ENCODE measurements around the gene AOC1.
"Not testable (repeated sequence)": the region's sequence is repeated elsewhere in the genome, so short reads cannot be mapped to it uniquely, and the experiment has no call there.

AOC1 gene, protein sequence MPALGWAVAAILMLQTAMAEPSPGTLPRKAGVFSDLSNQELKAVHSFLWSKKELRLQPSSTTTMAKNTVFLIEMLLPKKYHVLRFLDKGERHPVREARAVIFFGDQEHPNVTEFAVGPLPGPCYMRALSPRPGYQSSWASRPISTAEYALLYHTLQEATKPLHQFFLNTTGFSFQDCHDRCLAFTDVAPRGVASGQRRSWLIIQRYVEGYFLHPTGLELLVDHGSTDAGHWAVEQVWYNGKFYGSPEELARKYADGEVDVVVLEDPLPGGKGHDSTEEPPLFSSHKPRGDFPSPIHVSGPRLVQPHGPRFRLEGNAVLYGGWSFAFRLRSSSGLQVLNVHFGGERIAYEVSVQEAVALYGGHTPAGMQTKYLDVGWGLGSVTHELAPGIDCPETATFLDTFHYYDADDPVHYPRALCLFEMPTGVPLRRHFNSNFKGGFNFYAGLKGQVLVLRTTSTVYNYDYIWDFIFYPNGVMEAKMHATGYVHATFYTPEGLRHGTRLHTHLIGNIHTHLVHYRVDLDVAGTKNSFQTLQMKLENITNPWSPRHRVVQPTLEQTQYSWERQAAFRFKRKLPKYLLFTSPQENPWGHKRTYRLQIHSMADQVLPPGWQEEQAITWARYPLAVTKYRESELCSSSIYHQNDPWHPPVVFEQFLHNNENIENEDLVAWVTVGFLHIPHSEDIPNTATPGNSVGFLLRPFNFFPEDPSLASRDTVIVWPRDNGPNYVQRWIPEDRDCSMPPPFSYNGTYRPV

DNA sequence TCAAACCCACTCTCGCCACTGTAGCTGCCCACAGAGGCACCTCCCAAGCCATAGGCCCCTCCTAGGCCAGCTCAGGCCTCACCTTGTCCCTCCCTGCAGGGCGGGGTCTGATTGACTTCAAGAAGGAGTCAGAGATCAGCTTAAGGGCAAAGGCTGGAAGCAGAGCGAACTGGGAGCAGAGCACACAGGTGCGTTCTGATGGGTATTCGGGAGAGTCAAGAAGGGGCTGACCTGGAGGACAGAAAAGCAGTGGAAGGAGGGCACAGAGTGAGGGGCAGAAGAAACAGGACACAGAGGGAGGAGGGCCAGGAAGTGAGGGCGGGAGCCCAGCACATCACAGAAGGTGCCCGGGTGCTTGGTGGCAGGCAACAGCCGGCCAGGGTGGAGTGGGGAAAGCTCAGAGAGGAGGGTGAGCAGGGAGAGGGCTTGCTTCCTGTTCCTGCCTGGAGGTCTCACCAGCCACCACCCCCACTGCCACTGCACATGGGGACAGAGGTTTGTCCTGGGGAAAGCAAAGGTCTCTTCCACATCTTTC, at the start of gene AOC1:
TSS of gene AOC1 (plus strand) at position 147 of the 535 bp plus-strand sequence. CDS start 3,954 bp downstream, outside the sequence.
- no peak for DNase-seq (ENCODE audit: low read depth)

DNA sequence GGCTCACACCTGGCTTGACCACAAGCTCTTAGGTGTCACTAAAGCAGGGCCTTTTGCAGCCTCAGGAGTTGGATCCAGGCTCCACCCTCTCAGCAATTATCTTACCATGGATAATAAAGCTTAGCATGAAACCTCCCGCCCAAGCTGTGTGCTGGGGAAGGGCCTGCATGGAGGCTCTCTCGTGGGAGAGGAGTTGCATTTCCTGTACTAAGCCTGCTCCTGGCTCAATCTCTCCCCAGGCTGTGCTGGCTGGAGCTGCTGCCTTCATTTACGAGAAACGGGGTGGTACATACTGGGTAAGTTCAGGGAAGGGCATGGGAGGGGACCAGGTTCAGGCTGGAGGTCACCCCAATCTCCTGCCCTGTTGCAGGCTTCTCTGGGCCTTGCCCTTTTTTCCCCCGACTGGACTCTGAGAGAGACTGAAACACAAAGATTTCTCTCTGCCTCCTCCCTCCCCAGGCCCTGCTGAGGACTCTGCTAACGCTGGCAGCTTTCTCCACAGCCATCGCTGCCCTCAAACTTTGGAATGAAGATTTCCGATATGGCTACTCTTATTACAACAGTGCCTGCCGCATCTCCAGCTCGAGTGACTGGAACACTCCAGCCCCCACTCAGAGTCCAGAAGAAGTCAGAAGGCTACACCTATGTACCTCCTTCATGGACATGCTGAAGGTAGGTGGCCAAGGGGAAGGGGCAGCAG, 49.0 kb upstream of the AOC1 start:
- no peak for DNase-seq (ENCODE audit: low read depth)

DNA sequence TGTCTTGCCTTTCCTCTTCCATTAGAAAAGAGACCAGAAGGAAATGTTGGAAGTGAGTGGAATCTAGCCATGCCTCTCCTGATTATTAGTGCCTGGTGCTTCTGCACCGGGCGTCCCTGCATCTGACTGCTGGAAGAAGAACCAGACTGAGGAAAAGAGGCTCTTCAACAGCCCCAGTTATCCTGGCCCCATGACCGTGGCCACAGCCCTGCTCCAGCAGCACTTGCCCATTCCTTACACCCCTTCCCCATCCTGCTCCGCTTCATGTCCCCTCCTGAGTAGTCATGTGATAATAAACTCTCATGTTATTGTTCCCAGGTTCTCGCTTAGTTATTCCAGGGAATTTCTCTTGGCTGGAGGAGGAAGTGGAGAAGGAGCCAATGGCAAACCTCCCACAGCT, 47.5 kb upstream of the AOC1 start:
- no peak for DNase-seq (ENCODE audit: low read depth)

DNA sequence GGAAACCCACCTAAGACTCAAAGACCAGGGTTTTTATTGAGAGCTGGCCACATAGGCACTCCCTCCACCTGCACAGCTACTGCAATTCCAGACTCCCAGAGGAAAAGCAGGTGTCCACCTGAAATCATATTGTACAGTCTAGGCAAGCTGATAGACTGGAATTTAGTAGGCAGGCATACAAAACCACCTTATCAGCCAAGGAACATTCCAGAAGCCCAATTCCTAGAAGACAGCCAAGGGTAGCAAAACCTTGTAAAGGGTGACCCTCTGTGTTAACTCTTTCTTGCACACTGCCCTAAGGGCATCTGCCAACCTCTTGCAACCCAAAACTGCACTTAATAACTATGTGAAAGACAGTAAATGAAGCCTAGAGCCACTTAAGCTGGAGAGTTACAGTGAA, 46.5 kb upstream of the AOC1 start:
- no peak for DNase-seq (ENCODE audit: low read depth)

DNA sequence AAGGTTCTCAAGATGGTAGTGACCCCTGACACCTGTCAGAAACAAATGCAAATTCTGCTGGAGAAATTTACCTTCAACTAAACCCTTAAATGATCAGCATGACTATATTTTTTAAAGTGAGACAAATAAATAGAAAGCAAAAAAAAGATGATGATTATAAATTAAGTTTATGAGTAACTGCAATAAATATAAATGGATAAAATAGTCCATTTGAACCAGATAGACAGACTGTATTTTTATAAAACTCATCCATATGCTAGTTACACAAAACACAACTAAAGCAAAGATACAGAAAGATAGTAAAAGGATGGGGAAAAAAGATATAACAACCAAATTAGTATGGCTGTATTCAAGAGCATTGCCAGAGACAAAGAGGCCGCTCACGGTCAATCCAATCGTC, 45.9 kb upstream of the AOC1 start:
- no peak for DNase-seq (ENCODE audit: low read depth)

DNA sequence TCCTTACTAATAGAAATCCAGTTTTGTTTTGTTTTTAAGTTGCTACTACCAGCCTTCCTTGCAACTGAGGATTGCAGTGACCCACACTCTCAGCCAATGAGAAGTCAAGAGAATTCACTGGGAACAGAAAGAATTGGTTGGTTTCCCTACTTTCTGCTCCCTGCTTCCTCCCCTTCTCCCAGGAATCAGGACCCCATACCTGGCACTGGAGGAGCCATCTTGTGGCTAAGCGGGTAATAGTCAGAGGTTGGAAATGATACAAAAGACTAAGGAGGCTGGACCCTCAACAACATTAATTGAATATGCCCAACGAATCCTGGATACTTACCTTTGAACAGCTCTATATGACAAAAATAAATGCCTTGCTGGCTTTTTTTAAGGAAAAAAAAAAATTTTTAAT, 45.5 kb upstream of the AOC1 start:
- DNase-seq (ENCODE audit: low read depth), result no peak

DNA sequence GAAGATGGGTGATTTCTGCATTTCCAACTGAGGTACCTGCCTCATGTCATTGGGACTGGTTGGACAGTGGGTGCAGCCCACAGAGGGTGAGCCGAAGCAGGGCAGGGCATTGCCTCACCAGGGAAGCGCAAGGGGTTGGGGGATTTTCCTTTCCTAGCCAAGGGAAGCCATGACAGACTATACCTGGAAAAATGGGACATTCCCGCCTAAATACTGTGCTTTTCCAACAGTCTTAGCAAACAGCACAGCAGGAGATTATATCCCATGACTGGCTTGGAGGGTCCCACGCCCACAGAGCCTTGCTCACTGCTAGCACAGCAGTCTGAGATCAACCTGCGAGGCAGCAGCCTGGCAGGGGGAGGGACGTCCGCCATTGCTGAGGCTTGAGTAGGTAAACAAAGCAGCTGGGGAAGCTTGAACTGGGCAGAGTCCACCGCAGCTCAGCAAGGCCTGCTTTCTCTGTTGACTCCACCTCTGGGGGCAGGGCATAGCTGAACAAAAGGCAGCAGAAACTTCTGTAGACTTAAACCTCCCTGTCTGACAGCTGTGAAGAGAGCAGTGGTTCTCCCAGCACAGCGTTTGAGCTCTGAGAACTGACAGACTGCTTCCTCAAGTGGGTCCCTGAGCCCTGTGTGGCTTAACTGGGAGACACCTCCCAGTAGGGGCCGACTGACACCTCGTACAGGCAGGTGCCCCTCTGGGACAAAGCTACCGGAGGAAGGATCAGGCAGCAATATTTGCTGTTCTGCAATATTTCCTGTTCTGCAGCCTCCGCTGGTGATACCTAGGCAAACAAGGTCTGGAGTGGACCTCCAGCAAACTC, 44.5 kb upstream of the AOC1 start:
- DNase-seq (ENCODE audit: low read depth), result not testable (repeated sequence)

DNA sequence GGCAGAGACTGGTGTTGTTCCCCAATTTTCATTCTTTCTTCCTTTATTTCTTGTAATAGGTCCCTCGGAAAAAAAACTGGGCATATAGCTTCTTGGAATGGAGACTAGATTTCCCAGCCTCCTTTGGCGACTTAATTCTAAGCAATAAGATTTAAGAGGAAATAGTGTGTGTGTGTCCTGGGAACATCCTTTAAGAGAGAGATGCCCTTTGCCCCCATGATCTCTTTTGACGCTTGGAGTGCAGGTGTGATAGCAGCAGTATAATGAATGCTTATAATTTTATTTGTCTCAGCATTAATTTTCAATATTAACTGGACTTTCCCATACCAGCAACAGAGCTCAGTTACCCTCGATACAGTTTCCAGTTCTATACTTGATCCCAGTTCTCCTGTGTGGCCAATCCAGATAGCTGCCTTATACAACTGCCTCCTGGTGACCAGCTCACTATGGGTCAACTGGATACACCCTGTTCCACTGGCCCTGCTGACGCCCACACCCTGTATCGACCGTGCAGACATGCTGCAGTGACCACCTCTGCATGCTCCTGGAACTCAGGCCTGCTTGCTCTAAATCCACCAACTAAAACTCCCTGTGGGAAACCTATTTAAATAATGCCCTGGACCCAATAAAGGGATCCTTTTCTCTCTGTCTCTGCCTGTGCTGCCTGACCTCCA, 37.9 kb upstream of the AOC1 start:
- DNase-seq (ENCODE audit: low read depth), result no peak

DNA sequence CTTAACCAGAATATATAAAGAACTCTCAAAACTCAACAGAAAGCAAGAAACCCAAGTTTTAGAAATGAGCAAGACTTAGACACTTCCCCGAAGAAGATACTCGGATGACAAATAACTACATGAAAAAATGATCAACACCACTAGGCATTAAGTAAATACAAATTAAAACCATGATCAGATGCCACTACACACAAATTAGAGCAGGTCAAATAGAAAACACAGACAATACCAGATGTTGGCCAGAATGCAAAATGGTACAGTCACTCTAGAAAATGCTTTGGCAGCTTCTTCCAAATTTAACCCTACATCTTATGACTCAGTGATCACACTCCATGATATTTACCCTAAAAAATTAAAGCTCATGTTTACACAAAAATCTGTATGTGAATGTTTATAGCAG, 33.3 kb upstream of the AOC1 start:
- DNase-seq (ENCODE audit: low read depth), result no peak

DNA sequence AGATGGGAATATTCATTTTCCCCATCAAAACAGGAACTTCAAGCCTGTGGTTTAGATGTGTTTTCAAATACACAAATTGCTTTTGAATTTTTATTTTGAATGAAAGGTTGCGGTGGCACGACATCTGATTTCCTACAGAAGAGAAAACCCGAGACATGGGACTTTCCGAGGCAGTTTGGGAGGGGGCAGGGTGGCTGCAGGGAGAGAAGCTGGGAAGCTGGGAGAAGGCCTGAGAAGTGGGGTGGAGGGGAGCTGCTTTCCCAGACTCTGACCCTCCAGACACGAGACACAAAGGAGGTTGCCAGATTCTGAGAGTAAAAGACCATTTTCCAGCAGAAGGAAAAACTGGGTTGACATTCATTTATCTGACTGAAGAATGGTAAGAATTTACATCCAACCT, 32.2 kb upstream of the AOC1 start:
- no peak for DNase-seq (ENCODE audit: low read depth)

DNA sequence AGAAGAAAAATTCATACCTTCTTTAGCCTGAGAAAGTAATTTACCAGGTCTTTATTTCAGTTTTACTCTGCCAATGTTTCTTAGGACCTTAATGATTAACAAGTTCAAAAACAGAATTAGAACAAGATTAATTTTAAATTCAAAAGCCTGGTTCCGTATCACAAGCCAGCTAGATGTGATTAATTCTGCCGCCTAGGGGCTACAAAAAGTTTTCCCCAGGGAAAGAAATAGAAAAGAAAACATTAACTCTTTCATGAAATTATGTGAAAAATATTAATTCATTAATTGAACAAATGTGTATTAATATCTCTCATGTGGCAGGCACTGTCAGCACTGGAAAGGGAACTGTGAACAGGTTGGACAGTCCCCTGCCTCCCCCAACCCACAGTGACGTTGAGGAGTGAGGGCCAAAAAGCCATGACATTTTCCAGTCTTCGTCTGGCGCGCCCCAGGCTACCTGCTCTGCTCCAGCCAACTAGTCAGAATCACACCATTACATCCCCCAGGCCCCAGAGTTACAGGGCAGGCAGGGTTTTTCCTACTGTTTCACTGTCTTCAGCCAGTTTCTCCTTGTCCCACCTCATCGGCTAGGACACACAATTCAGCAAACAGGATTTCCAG, 31.6 kb upstream of the AOC1 start:
- DNase-seq (ENCODE audit: low read depth), result no peak

DNA sequence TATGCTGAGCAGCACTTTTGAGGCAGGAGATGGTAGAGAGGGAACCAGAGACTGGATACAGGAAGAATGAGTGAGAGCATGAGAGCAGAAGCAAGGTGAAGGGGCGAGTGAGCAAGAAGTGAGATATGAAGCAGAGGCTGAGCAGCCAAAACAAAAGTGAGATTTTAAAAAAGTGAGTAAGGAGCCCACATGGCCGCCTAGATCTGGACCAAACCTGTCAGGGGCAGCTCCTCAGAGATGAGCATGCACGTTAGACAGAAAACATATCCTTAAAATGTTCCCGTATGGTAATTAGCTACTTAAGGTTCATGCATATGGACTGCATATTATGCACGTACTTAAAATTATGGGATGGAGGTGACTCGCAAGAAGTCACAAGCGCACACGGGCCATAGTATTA, 29.3 kb upstream of the AOC1 start:
- DNase-seq (ENCODE audit: low read depth), result no peak

DNA sequence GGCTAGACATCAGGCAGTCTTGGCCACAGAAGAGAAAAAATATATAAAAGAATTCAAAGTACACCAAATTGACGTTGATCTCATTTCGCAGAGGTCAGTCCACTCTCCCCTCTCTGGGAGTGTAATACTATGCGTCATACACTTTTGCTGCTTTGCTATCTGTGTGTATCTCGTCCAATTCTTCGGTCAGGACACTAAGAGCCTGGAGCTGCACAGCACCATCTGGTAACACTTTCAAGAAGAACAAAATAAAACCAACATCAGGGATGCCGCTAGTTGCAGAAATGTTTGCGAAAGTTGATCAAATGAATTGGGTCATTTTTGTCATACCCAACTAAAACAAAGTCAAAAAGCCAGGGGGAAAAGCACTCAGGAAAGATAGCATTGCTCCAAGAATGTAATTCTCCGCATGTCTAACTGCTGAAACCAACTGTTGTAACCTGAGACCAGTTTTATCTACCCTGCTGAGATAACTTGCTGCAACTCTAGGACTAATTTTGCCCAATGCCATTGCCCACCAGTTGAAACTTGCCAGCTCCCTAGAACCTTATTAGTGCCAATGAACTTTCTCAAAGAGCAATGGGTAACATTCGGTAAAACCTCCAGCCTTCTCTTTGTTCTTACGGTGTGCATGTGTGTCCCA, 28.7 kb upstream of the AOC1 start:
- no peak for DNase-seq (ENCODE audit: low read depth)

DNA sequence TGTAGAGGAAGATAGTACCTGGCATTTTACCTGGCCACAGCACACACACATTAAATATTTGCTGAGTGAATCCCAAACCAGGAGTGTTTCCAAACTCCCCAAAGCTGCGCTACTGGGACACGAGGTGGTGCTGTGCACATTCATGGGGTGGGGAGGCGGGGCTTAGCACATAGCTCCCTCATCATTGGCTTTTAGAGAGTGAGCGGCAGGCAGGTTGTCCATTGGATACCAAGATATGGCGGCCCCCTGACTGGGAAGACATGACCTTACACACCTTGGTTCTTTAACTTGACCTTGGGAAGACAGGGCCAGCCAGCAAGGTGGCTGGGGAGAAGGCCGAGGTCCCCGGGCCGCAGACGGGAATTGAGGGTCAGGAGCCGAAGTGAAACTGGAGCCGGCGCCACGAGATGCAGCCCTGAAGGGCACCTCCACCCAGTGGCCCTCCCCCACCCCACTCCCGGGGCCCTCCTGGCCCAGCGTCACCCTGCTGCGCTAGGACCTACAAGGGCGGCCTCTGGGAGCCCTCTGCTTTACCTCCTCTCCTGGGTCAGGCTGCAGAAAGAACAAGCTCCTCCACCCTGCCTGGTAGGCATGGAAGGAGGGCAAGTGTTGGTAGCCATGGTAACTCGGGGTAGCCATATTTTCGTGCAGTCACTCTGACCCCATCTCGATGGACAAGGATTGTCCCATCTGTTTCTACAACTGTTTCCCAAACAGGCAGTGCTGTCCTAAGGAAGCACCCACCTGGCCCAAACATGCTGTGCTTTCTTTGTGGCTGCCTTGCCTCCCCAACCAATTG, 27.7 kb upstream of the AOC1 start:
- DNase-seq (ENCODE audit: low read depth), result no peak

DNA sequence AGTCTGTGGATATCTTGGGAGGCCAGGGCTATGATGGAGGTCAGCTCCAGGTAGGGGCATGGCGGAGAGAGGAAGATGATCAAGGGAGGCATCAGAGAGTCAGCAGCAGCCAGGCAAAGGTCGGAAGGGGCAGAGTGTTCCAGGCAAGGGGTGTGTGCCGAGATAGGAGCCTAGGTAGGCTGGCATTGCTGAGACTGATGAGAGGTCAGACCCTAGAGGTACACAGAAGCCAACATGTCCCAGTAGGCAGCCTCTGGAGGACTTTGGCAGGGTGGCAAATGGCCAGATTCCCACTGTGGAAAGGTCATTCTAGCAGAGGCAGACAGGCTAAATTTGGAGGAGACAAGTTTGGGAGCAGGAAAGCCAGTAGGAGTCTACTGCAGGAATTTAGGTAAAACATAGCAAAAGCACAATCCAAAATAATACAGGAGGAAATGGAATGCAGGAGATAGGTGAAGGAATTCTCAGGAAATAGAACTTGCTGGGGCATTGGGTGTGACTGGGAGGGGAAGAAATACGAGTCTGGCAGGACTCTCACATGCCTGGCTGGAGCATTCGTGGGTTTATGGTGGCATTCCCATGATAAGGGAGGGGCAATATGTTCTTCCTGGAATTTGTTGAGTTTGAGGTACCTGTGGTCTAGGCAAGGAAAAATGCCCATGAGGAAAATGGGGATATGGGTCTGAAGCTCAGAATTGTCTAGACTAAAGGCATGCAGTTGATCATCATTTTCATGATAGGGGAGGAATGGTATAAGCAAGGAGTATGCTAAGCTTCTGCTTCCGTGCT, 26.1 kb upstream of the AOC1 start:
- DNase-seq (ENCODE audit: low read depth), result no peak

DNA sequence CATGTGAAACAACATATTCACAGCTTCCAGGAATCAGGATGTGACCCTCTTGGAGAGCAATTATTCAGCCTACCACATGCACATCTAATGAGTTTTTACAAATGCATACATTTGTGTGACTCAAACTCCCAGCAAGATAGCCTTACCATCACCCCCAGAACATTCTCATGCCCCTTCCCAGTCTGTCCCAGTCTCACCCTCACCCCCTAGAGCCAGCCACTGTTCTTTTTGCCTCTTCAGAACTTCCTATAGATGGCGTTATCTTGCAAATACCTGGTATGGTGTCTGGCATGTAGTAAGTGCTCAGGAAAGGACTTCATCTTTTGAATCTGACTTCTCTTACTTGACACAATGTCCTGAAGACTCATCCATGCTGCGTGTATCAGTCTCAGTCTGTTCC, 23.9 kb upstream of the AOC1 start:
- no peak for DNase-seq (ENCODE audit: low read depth)

DNA sequence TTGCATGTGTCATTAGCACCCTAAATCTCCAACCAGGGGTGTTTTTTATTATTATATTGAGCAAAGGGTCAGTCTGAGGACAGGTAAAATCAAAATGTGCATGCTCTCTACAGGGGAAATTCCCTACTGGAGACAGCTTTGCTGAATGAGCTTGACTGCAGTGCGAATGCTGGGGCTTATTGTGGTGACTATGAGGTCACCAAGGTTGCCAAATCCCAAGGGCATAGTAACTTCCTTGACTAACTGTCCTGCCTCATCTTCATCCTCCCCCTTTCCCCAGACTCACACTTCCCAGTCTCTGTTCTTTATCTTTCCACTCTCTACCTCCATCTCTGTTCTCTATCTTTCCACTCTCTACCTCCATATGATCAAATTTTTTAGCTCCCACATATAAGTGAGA, 22.9 kb upstream of the AOC1 start:
- no peak for DNase-seq (ENCODE audit: low read depth)

DNA sequence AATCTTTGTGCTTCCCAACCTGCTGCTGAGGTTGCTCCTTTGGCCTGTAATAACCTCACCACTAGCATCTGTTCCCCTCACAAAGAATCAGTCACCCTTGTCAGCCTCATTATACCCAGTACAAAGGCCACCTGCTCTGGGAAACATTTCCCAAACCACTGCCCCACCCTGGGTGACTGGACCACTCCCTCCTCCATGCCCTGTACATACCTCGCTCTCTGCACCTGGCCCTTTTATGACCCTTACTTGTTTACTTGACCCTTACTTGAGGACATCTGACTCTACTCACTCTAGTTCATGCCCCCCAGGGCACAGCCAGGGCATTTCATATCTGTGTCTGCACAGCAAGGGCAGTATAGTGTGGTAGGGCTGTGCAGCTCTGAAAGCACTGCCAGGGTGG, 21.4 kb upstream of the AOC1 start:
- no peak for DNase-seq (ENCODE audit: low read depth)

DNA sequence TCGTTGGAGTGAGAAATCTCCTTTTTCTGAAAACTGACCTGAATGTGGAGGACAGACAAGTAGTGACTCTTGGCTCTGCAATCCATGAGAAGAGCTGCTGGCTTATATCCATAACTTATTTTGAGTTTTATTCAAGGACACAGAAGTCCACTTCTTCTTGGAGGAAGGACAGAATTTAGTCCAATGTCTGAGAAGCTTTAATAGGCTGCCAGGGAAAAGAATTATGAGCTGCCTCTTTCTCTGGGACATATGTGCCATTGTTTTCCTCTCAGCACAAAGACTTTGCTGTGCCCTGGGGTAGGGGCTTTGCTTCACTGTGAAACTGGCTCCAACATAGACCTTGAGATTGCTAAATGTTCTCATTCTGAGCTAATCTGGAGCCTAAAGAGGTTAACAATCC, 20.5 kb upstream of the AOC1 start:
- no peak for DNase-seq (ENCODE audit: low read depth)
